HepG2 (cell line): ENCODE results near the gene NNMT. TPM values are rescaled to one million over a fixed set of nuclear protein-coding genes. Genes with fewer than 3 reads are reported as not detected.

Experiments used
- ATAC-seq: fragments of 200-7000 bp; cut with Tn5 transposase; 3 replicates; pipeline ENCODE4 v1.9.1; 2020; ENCODE audit warnings: mild to moderate bottlenecking, moderate library complexity
- Bru-seq: library from RNA; stranded (reverse); fragments of 400-500 nt; gene quantifications from one replicate; lab custom pipeline; 2021; lab: Mats Ljungman, UMichigan
- BruChase-seq, 2 experiments: library from RNA; stranded (reverse); fragments of 400-500 nt; gene quantifications; one replicate each; lab custom pipeline; 2021; lab: Mats Ljungman, UMichigan
- BruUV-seq: library from RNA; stranded (reverse); fragments of 400-500 nt; replicated peaks from 2 replicates; lab custom pipeline; 2021; lab: Mats Ljungman, UMichigan
- CTCF ChIA-PET: fragments of 300-600 bp; formaldehyde crosslinking; extraction: SDS; loops from one replicate; lab custom pipeline; 2021; ENCODE audit warnings: low total read pairs, inconsistent platforms, low intra/inter-chr PET ratio; lab: Yijun Ruan, JAX
- POLR2A ChIA-PET: fragments of 350-600 bp; sonication (Branson Sonifier 250); formaldehyde crosslinking; loops from one replicate; lab custom pipeline; 2020; ENCODE audit warnings: antibody characterized with exemption, inconsistent platforms; lab: Yijun Ruan, JAX
- DNase-seq: peaks from one replicate; pipeline ENCODE4 v3.0.0-alpha.2; 2015; ENCODE audit warnings: low spot score
- FAIRE-seq: peaks from 3 replicates; lab custom pipeline; 2011; peaks lifted over from hg19 to GRCh38; lab: Jason Lieb, UNC
- H2AFZ ChIP-seq: one replicate; pipeline ENCODE4 v1.6.1; 2011; ENCODE audit warnings: low read length, inconsistent platforms
- H3K27ac ChIP-seq: fragments of 300-600 bp; 3 replicates; pipeline ENCODE4 v1.8.0; 2011; ENCODE audit warnings: mixed run types, mild to moderate bottlenecking, mixed read lengths, low read length, inconsistent platforms; ENCODE audit not compliant: insufficient read depth; ENCODE audit errors: extremely low read length
- H3K27me3 ChIP-seq, 2 experiments: fragments of 200-600 bp in 1 of 2; 2 replicates in 1 of 2; 3 replicates in 1 of 2; pipeline versions ENCODE4 v1.6.0 to v1.8.0; 2011; ENCODE audit warnings: low read length in 2 of 2, mild to moderate bottlenecking in 2 of 2, moderate library complexity in 2 of 2, inconsistent platforms in 1 of 2; ENCODE audit not compliant: insufficient read depth in 2 of 2, control insufficient read depth in 1 of 2
- H3K36me3 ChIP-seq, 2 experiments: fragments of 200-600 bp in 1 of 2; replicated peaks in 1 of 2; 2 replicates in 1 of 2; 3 replicates in 1 of 2; pipeline versions ENCODE4 v1.5.1 to v1.8.0; 2011; ENCODE audit warnings: low read length in 2 of 2, inconsistent platforms in 1 of 2; ENCODE audit not compliant: insufficient read depth in 2 of 2, control insufficient read depth in 1 of 2
- H3K4me1 ChIP-seq: 2 replicates; pipeline ENCODE4 v1.5.1; 2012; ENCODE audit warnings: low read length, inconsistent platforms; ENCODE audit not compliant: insufficient read depth
- H3K4me2 ChIP-seq: 2 replicates; pipeline ENCODE4 v1.6.0; 2011; ENCODE audit warnings: low read depth, low read length, inconsistent platforms
- H3K4me3 ChIP-seq, 3 experiments: fragments of 200-600 bp in 1 of 3; sonication (generic), shearing (Covaris generic) in 1 of 3; replicated peaks in 1 of 3; 2 replicates each; pipeline ENCODE4 v1.5.1; 2011 to 2016; ENCODE audit warnings: low read length in 3 of 3, inconsistent platforms in 2 of 3, low read depth in 2 of 3, mild to moderate bottlenecking in 2 of 3, control low read depth in 1 of 3, mixed read lengths in 1 of 3; ENCODE audit not compliant: insufficient read depth in 1 of 3
- H3K79me2 ChIP-seq: one replicate; pipeline ENCODE4 v1.6.1; 2011; ENCODE audit warnings: low read length, inconsistent platforms; ENCODE audit not compliant: insufficient read depth
- H3K9ac ChIP-seq: 2 replicates; pipeline ENCODE4 v1.6.0; 2011; ENCODE audit warnings: mild to moderate bottlenecking, low read depth, low read length, inconsistent platforms; ENCODE audit not compliant: insufficient read depth
- H3K9me3 ChIP-seq: 2 replicates; pipeline ENCODE4 v1.5.1; 2012; ENCODE audit warnings: mild to moderate bottlenecking, low read length
- H4K20me1 ChIP-seq: 2 replicates; pipeline ENCODE4 v1.6.0; 2011; ENCODE audit warnings: inconsistent platforms, mild to moderate bottlenecking, low read length, moderate library complexity; ENCODE audit not compliant: insufficient read depth
- ATF2 ChIP-seq: sonication (generic); formaldehyde crosslinking; IDR thresholded peaks from 2 replicates; pipeline ENCODE4 v1.4.0; 2020; ENCODE audit warnings: missing genetic modification reagents
- ZKSCAN8 ChIP-seq: IDR thresholded peaks from 2 replicates; pipeline ENCODE4 v1.6.1; 2016; ENCODE audit warnings: borderline replicate concordance, missing genetic modification reagents, missing compliant biosample characterization
- ZNF234 ChIP-seq: sonication (generic); formaldehyde crosslinking; conservative IDR thresholded peaks from 2 replicates; pipeline ENCODE4 v1.5.1; 2020; ENCODE audit warnings: mild to moderate bottlenecking, missing genetic modification reagents
- ZNF263 ChIP-seq: sonication (generic); formaldehyde crosslinking; IDR thresholded peaks from 2 replicates; pipeline ENCODE4 v1.4.0; 2020; ENCODE audit warnings: missing genetic modification reagents
- ZSCAN29 ChIP-seq: sonication (generic); formaldehyde crosslinking; conservative IDR thresholded peaks from 2 replicates; pipeline ENCODE4 v1.4.0; 2020; ENCODE audit warnings: mild to moderate bottlenecking, missing genetic modification reagents
- WGBS: methylation state at CpG from one replicate; pipeline ENCODE4 v1.1.6; 2017; ENCODE audit warnings: low lambda C conversion rate; 5-methylcytosine and 5-hydroxymethylcytosine counted together
- in situ Hi-C: cut with HindIII; loops from 2 replicates; pipeline ENCODE4 v1.10.0; 2017; ENCODE audit warnings: low pct_unique_long_range_greater_than_20kb; ENCODE audit not compliant: extremely low pct_ligation_motif_present
- intact Hi-C: fragments of 100-400 bp; cut with micrococcal nuclease; formaldehyde crosslinking; loops from one replicate; pipeline ENCODE4 v1.10.0; 2022; ENCODE audit not compliant: unreplicated experiment
- long read RNA-seq, 2 experiments: library from RNA in 1 of 2; library from polyadenylated mRNA in 1 of 2; stranded (forward) in 1 of 2; unstranded in 1 of 2; transcript quantifications; one replicate each; pipeline ENCODE4 v2.0.0, GENCODE V29; 2019 to 2022
- polyA minus RNA-seq, 3 experiments: library from RNA; depleted of rRNA, polyadenylated mRNA; stranded (reverse); fragments of >200 nt; gene quantifications; 2 replicates each; pipeline ENCODE4 v1.2.3, GENCODE V29; 2011; ENCODE audit warnings: low replicate concordance in 1 of 3
- polyA plus RNA-seq, 8 experiments: library from polyadenylated mRNA; depleted of rRNA in 3 of 8; stranded (reverse) in 7 of 8; unstranded in 1 of 8; fragments of >200 nt; fragmentation: Illumina TruSeq in 4 of 8; extraction: Trizol in 4 of 8; gene quantifications; 2 replicates each; pipeline versions ENCODE4 v1.2.1 to v1.2.3, GENCODE V29; 2011 to 2016; ENCODE audit warnings: low read depth in 4 of 8, missing spikeins in 1 of 8, mixed read lengths in 1 of 8; ENCODE audit not compliant: insufficient read depth in 1 of 8
- total RNA-seq, 5 experiments: library from RNA; depleted of rRNA; stranded (reverse); fragments of >200 nt; fragmentation: Illumina TruSeq; extraction: Trizol; gene quantifications; 2 replicates each; pipeline ENCODE4 v1.2.3, GENCODE V29; 2016; ENCODE audit warnings: low read depth in 1 of 5
- TF ChIP-seq, protein P1 (sequence below): sonication (generic); formaldehyde crosslinking; IDR thresholded peaks from 2 replicates; pipeline ENCODE4 v1.5.1; 2020; ENCODE audit warnings: missing genetic modification reagents, mild to moderate bottlenecking, borderline replicate concordance

Gene NNMT
- total RNA-seq (2016; rRNA removed; fragmentation: Illumina TruSeq; extraction: Trizol) (not detected in 2 replicates), polyA plus RNA-seq (2011; rRNA removed) (0.13 TPM in 1 of 2 replicates, not detected in the other), polyA minus RNA-seq (2011; rRNA and poly(A)+ RNA removed; ENCODE audit: low replicate concordance) (129 TPM in 1 of 2 replicates, not detected in the other), Bru-seq, nascent RNA (not detected), BruChase-seq, experiment 1, labeled RNA remaining after a 6-hour chase (not detected), BruChase-seq, experiment 2, labeled RNA remaining after a 2-hour chase (not detected)
- not detected in 2 replicates for total RNA-seq (2016; cell fraction: cytosol; rRNA removed; fragmentation: Illumina TruSeq; extraction: Trizol; ENCODE audit: low read depth)
- not detected in 2 replicates for total RNA-seq (2016; cell fraction: insoluble cytoplasmic fraction; rRNA removed; fragmentation: Illumina TruSeq; extraction: Trizol)
- total RNA-seq (2016; cell fraction: membrane; rRNA removed; fragmentation: Illumina TruSeq; extraction: Trizol): not detected in 2 replicates
- not detected in 2 replicates for total RNA-seq (2016; cell fraction: nucleus; rRNA removed; fragmentation: Illumina TruSeq; extraction: Trizol)
- polyA plus RNA-seq (2011; cell fraction: cytosol; rRNA removed): 0.21 TPM in 1 of 2 replicates, not detected in the other
- not detected in 2 replicates for polyA plus RNA-seq (2011; cell fraction: nucleus; rRNA removed)
- not detected in 2 replicates for polyA plus RNA-seq (2012)
- not detected in 2 replicates for polyA plus RNA-seq (2016; cell fraction: cytosol; fragmentation: Illumina TruSeq; extraction: Trizol; ENCODE audit: low read depth)
- polyA plus RNA-seq (2016; cell fraction: insoluble cytoplasmic fraction; fragmentation: Illumina TruSeq; extraction: Trizol; ENCODE audit: low read depth): not detected in 2 replicates
- not detected in 2 replicates for polyA plus RNA-seq (2016; cell fraction: membrane; fragmentation: Illumina TruSeq; extraction: Trizol; ENCODE audit: low read depth)
- polyA plus RNA-seq (2016; cell fraction: nucleus; fragmentation: Illumina TruSeq; extraction: Trizol; ENCODE audit: insufficient read depth, low read depth): not detected in 2 replicates
- 1.6 and 1.8 TPM in 2 replicates for polyA minus RNA-seq (2011; cell fraction: cytosol; rRNA and poly(A)+ RNA removed)
- 1.4 and 1.5 TPM in 2 replicates for polyA minus RNA-seq (2011; cell fraction: nucleus; rRNA and poly(A)+ RNA removed)
- long read RNA-seq, experiment 1, partial matches to known transcripts: 0 of 1 reads
- long read RNA-seq, experiment 1, other reads (novel, unspliced or antisense): 0 of 1 reads
- long read RNA-seq, experiment 2: 0 reads

DNA sequence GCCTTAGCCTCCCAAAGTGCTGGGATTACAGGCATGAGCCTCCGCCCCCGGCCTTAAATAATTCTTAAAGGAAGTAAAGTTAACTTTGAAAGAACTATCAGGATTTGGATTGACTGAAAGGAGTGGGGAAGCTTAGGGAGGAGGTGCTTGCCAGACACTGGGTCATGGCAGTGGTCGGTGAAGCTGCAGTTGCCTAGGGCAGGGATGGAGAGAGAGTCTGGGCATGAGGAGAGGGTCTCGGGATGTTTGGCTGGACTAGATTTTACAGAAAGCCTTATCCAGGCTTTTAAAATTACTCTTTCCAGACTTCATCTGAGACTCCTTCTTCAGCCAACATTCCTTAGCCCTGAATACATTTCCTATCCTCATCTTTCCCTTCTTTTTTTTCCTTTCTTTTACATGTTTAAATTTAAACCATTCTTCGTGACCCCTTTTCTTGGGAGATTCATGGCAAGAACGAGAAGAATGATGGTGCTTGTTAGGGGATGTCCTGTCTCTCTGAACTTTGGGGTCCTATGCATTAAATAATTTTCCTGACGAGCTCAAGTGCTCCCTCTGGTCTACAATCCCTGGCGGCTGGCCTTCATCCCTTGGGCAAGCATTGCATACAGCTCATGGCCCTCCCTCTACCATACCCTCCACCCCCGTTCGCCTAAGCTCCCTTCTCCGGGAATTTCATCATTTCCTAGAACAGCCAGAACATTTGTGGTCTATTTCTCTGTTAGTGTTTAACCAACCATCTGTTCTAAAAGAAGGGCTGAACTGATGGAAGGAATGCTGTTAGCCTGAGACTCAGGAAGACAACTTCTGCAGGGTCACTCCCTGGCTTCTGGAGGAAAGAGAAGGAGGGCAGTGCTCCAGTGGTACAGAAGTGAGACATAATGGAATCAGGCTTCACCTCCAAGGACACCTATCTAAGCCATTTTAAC, at the start of gene NNMT:
NNMT (plus strand) TSS at position 724 of the 929 bp plus-strand sequence; CDS start at position 882, 158 bp downstream.
- POLR2A ChIA-PET: no interaction called here
- Histone ChIP-seq H3K9ac (no peak within 1 kb of the TSS), H3K27ac (no peak within 1 kb of the TSS), H2AFZ (no peak within 1 kb of the TSS), H3K36me3 (no peaks in the 10 kb centered on the region), H3K4me3 (no peak within 1 kb of the TSS), H4K20me1 (no peaks in the 10 kb centered on the region), H3K79me2 (no peaks in the 10 kb centered on the region), H3K9me3 (no peaks in the 10 kb centered on the region), H3K27me3 (peaks cover 2 to 13% of the 10 kb centered on the region in 2 experiments; a peak in 2 of 5 replicates), H3K4me1 (no peaks in the 10 kb centered on the region), H3K4me2 (no peak within 1 kb of the TSS)
- intact Hi-C loops: no loop called here
- no peak for DNase-seq
- CTCF ChIA-PET: no interaction called here
- 15% methylated on average over 11 of the region's 11 CpGs for WGBS
- peak; percentile 44; the same call in 1 of the 3 replicates for ATAC-seq
- no peak for FAIRE-seq
- no TSS peak for BruUV-seq
- no peak for TF ChIP-seq ZKSCAN8 (CRISPR knock-in tag)
- TF ChIP-seq, protein P1, sequence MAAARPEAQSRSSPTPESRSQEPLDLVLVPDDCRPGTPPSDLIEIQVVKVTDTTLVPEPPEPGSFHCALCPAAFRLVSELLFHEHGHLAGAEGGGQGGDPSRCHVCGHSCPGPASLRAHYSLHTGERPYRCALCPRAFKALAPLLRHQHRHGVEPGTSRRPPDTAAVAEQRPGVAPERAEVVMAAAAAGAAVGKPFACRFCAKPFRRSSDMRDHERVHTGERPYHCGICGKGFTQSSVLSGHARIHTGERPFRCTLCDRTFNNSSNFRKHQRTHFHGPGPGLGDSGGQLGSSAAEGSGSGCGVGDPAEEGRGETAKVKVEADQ (CRISPR knock-in tag): no peak
- TF ChIP-seq ZNF263: peak; percentile 42; the same call in 1 of the 2 replicates
- TF ChIP-seq ZNF234: no peak
- no peak for TF ChIP-seq ZSCAN29 (CRISPR knock-in tag)
- TF ChIP-seq ATF2 (CRISPR knock-in tag): no peak
- in situ Hi-C loops: no loop called here
